PFSK-1 (cell line): ENCODE data around the gene SLN.

Experiments used
- FOXP2 ChIP-seq: optimal IDR thresholded peaks from 2 replicates; pipeline ENCODE3; 2011; ENCODE audit warnings: borderline replicate concordance, control low read depth, inconsistent platforms; ENCODE audit not compliant: insufficient read depth; ENCODE audit errors: extremely low read length, extremely low read depth
- POLR2AphosphoS5 ChIP-seq: IDR thresholded peaks from 2 replicates; pipeline ENCODE4 v1.6.1; 2012; ENCODE audit warnings: low read depth, mild to moderate bottlenecking, control low read depth, low read length, moderate library complexity
- SIN3A ChIP-seq: IDR thresholded peaks from 2 replicates; pipeline ENCODE4 v1.6.1; 2012; ENCODE audit warnings: mild to moderate bottlenecking, low read length, moderate library complexity, borderline replicate concordance; ENCODE audit not compliant: insufficient read depth
- TAF1 ChIP-seq: IDR thresholded peaks from 2 replicates; pipeline ENCODE4 v1.6.1; 2012; ENCODE audit warnings: low read length, control low read depth, borderline replicate concordance; ENCODE audit not compliant: insufficient read depth
- TF ChIP-seq, protein P1 (sequence below), 2 experiments: IDR thresholded peaks; 2 replicates each; pipeline versions ENCODE4 v1.6.1 to v1.8.0; 2011 to 2012; ENCODE audit warnings: low read depth in 2 of 2, low read length in 2 of 2, control low read depth in 1 of 2, inconsistent platforms in 1 of 2, mild to moderate bottlenecking in 1 of 2, moderate library complexity in 1 of 2; ENCODE audit not compliant: insufficient read depth in 1 of 2

SLN gene

DNA sequence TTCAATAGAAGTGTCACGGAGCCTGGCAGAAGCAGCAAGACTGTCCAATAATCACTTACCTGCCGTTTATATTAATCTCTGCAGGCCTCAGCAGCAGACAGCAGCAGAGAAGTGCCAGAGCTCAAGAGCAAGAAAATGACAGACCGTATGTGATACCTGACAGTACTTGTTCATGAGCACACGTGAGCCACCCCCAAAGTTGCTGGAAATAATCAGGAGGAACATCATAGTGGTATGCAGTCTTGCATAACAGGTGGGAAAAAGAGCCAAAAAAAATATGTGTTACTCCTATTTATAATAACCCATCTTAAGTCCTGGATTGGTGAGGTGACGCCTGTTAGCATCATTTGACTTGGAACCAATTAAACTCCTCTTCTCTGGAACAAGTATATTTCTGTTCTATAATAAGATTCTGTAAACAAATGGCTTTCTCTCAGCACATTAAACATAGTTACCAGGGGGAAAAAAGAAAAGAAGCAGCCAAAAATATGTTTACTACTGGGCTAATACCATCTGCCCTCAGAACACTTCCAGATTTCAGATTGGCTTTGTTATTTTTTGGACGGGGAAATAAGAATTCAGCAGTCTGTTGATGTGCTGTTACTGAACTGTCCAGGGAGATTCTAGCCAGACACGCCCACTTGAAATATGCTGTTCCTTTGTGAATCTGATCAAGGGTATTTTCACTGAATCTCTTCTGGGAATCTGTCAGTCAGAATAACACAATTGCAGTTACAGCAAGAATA lies 7.9 kb upstream of the SLN start:
- no peak for TF ChIP-seq POLR2AphosphoS5
- TF ChIP-seq, protein P1, sequence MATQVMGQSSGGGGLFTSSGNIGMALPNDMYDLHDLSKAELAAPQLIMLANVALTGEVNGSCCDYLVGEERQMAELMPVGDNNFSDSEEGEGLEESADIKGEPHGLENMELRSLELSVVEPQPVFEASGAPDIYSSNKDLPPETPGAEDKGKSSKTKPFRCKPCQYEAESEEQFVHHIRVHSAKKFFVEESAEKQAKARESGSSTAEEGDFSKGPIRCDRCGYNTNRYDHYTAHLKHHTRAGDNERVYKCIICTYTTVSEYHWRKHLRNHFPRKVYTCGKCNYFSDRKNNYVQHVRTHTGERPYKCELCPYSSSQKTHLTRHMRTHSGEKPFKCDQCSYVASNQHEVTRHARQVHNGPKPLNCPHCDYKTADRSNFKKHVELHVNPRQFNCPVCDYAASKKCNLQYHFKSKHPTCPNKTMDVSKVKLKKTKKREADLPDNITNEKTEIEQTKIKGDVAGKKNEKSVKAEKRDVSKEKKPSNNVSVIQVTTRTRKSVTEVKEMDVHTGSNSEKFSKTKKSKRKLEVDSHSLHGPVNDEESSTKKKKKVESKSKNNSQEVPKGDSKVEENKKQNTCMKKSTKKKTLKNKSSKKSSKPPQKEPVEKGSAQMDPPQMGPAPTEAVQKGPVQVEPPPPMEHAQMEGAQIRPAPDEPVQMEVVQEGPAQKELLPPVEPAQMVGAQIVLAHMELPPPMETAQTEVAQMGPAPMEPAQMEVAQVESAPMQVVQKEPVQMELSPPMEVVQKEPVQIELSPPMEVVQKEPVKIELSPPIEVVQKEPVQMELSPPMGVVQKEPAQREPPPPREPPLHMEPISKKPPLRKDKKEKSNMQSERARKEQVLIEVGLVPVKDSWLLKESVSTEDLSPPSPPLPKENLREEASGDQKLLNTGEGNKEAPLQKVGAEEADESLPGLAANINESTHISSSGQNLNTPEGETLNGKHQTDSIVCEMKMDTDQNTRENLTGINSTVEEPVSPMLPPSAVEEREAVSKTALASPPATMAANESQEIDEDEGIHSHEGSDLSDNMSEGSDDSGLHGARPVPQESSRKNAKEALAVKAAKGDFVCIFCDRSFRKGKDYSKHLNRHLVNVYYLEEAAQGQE (IDR thresholded peaks at IDR 0.05; ENCODE audit: insufficient read depth in 1 of 2, low read depth in 2 of 2, low read length in 2 of 2), result no peak
- no peak for TF ChIP-seq FOXP2
- TF ChIP-seq SIN3A, result no peak
- no peak for TF ChIP-seq TAF1

DNA sequence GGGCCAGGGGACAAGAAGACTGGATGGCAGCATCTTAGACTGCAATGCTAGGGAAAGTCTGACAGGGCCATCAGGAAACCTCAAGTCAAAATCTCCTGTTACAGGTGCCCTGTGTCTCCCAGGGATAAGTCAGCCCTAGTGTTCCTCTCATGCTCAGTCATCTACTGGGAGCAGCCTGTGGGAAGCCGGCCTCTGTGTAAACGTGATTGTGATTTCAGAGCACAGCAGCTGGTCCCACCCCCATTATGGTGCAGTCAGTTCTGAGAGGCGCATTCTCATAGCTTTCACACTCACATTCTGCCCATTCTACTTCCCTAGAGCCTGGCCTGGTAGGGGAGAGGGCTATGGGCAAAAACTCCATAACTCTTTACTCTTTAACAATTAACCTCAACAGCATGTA lies 7.2 kb upstream of the SLN start:
- TF ChIP-seq TAF1, result no peak
- TF ChIP-seq, protein P1 (IDR thresholded peaks at IDR 0.05; ENCODE audit: insufficient read depth in 1 of 2, low read depth in 2 of 2, low read length in 2 of 2), result no peak
- TF ChIP-seq POLR2AphosphoS5, result no peak

DNA sequence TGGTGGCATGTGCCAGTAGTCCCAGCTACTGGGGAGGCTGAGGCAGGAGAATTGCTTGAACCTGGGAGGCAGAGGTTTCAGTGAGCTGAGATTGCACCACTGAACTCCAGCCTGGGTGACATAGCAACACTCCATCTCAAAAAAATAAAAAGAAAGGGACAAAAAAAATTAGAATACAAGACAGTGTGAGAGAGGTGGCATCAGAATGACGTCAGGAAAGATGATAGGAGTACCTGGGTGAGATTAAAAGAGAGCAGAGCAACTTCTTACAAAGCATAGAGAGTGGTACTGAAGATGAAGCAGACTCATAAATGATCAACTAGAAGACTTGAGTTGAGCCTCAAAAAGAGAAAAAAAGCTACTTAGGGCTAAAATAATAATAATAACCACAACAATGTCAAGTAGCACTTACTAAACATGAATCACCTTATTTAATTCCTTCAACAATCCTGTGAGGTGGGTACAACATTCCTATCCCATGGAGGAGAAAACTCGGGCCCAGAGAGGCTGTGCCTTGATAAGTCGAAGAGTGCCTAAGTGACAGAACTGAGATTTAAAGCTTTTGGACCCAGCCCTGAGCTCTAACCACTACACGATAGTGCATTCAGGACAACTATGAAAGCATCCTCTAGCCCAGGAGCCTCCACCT lies 5.2 kb upstream of the SLN start:
- no peak for TF ChIP-seq TAF1

DNA sequence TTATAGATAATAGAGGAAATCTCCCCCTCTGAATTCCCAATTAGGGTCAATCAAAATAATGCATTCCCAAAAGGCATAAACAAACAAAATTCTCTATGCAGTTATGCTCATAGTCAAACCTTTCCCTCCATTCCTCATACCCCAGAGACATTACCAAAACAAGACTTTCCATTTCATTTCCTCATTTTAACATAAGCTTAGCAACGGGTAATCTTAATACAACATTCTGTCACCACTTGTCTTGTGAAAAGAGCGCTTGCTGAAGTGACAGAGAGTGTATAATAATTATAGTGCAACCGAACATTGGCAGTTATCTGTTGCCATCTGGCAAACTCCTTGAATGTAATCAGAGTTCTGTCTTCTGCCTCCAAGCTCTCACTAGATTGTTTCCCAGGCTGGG lies 1.2 kb upstream of the SLN start:
- TF ChIP-seq, protein P1 (IDR thresholded peaks at IDR 0.05; ENCODE audit: insufficient read depth in 1 of 2, low read depth in 2 of 2, low read length in 2 of 2), result no peak
- TF ChIP-seq TAF1, result no peak
- no peak for TF ChIP-seq SIN3A
- TF ChIP-seq POLR2AphosphoS5, result no peak
- no peak for TF ChIP-seq FOXP2

DNA sequence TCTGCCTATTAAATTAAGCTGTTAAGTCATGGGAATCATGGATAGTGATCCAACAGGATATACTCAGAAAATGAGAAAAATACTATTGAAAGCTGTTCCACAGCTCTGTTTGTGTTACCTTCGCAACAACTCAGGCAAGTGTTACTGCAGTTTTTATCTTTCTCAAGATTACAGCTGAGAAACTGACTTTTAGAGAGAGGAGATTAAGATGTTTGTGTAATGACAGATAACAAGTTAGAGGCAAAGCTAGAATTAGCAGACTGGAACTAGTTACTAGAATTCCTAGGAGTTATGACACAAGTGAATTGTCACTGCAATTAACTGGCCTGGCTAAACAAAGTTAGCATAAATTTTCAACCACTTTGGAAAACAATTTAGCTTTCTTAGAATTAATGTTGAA lies 1.6 kb downstream of the SLN start:
- no peak for TF ChIP-seq TAF1
- TF ChIP-seq POLR2AphosphoS5, result no peak
- no peak for TF ChIP-seq SIN3A
- TF ChIP-seq, protein P1 (IDR thresholded peaks at IDR 0.05; ENCODE audit: insufficient read depth in 1 of 2, low read depth in 2 of 2, low read length in 2 of 2), result no peak
- TF ChIP-seq FOXP2, result no peak
